Nephron progenitor cell (in vitro differentiated cells): Measurements from ENCODE around the gene PREX1.
A peak's percentile ranks its signal among the peaks of the same experiment; 100 is the strongest.
"Not testable (repeated sequence)": the region's sequence is repeated elsewhere in the genome, so short reads cannot be mapped to it uniquely, and the experiment has no call there.

Experiments used
- DNase-seq: peaks from one replicate; pipeline ENCODE4 v3.0.0; 2021
- H3K27ac Mint-ChIP-seq: 2 replicates; pipeline ENCODE4 v1.8.0; 2021; ENCODE audit warnings: mild to moderate bottlenecking, moderate library complexity, mixed read lengths
- H3K27me3 Mint-ChIP-seq: 2 replicates; pipeline ENCODE4 v1.8.0; 2021; ENCODE audit warnings: mild to moderate bottlenecking, low read depth, mixed read lengths; ENCODE audit not compliant: poor library complexity
- H3K36me3 Mint-ChIP-seq: 2 replicates; pipeline ENCODE4 v1.8.0; 2021; ENCODE audit warnings: low read depth, mixed read lengths
- H3K4me1 Mint-ChIP-seq: 2 replicates; pipeline ENCODE4 v1.8.0; 2021; ENCODE audit warnings: mixed read lengths
- H3K4me3 Mint-ChIP-seq: 2 replicates; pipeline ENCODE4 v1.8.0; 2021; ENCODE audit warnings: mild to moderate bottlenecking, moderate library complexity, mixed read lengths
- H3K9me3 Mint-ChIP-seq: 2 replicates; pipeline ENCODE4 v1.8.0; 2021; ENCODE audit warnings: mild to moderate bottlenecking, moderate library complexity, mixed read lengths
- TF ChIP-seq, protein P1 (sequence below): fragments of 200-600 bp; sonication (generic); IDR thresholded peaks from 2 replicates; pipeline ENCODE4 v1.5.0; 2021; ENCODE audit warnings: antibody characterized with exemption

Gene PREX1

DNA sequence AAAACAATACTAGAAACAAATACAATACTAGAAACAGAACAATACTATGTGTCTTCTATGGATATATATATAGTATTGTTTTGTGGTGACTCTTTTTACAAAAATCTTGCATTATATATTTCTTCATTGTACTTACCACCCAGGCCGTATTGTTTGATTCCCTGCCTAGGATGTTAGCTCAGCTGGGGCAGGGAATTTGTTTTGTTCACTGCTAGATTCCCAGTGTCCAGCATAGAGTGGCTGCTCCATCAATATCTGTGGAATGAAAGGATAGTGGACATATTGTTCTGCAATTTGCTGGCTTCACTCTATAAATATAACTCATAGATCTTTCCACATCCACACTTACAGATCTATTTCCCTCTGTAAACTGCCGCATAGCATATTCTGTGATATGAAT is 21.5 kb upstream of the PREX1 start:
- DNase-seq: no peak
- Mint-ChIP-seq H3K36me3 (no peaks in the 10 kb centered on the region), H3K9me3 (no peaks in the 10 kb centered on the region), H3K4me3 (no peak overlapping the region), H3K4me1 (peaks cover 40% of the 10 kb centered on the region), H3K27ac (no peak overlapping the region), H3K27me3 (peaks cover 14% of the 10 kb centered on the region)
- TF ChIP-seq, protein P1, sequence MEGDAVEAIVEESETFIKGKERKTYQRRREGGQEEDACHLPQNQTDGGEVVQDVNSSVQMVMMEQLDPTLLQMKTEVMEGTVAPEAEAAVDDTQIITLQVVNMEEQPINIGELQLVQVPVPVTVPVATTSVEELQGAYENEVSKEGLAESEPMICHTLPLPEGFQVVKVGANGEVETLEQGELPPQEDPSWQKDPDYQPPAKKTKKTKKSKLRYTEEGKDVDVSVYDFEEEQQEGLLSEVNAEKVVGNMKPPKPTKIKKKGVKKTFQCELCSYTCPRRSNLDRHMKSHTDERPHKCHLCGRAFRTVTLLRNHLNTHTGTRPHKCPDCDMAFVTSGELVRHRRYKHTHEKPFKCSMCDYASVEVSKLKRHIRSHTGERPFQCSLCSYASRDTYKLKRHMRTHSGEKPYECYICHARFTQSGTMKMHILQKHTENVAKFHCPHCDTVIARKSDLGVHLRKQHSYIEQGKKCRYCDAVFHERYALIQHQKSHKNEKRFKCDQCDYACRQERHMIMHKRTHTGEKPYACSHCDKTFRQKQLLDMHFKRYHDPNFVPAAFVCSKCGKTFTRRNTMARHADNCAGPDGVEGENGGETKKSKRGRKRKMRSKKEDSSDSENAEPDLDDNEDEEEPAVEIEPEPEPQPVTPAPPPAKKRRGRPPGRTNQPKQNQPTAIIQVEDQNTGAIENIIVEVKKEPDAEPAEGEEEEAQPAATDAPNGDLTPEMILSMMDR: no peak

DNA sequence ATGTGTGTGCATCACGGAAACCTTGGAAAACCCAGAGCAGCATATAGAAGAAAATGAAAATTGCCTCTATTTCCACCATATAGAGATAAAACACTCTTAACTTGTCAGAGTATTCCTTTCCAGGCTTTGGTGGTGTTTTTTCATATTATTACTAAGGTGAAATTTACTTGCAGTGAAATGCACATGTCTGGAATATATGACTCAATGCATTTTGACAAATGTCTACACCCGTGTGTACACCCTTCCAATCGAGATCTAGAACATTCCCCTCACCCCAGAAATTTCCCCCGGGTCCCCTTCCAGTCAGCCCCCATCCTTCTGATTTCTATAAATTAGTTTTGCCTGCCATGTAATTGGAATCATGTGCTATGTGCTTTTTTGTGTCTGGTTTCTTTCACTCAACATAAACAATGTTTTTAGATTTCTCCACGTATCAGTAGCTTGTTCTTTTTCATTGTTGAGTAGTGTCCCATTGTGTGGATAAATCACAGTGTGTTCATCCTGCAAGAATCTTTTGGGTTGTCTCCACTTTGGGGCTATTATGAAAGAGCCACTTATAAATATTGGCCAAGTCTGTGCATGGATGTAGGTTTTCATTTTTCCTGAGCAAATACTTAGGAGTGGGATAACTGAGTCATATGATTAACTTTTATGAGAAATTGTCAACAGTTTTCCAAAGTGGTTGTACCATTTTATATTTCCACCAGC is 19.9 kb upstream of the PREX1 start:
- H3K4me3 Mint-ChIP-seq: no peak overlapping the region
- H3K27me3 Mint-ChIP-seq: peaks cover 17% of the 10 kb centered on the region
- H3K36me3 Mint-ChIP-seq: no peaks in the 10 kb centered on the region
- peaks cover 27% of the 10 kb centered on the region for H3K4me1 Mint-ChIP-seq
- no peaks in the 10 kb centered on the region for H3K9me3 Mint-ChIP-seq
- no peak for DNase-seq
- H3K27ac Mint-ChIP-seq: no peak overlapping the region
- TF ChIP-seq, protein P1: no peak

DNA sequence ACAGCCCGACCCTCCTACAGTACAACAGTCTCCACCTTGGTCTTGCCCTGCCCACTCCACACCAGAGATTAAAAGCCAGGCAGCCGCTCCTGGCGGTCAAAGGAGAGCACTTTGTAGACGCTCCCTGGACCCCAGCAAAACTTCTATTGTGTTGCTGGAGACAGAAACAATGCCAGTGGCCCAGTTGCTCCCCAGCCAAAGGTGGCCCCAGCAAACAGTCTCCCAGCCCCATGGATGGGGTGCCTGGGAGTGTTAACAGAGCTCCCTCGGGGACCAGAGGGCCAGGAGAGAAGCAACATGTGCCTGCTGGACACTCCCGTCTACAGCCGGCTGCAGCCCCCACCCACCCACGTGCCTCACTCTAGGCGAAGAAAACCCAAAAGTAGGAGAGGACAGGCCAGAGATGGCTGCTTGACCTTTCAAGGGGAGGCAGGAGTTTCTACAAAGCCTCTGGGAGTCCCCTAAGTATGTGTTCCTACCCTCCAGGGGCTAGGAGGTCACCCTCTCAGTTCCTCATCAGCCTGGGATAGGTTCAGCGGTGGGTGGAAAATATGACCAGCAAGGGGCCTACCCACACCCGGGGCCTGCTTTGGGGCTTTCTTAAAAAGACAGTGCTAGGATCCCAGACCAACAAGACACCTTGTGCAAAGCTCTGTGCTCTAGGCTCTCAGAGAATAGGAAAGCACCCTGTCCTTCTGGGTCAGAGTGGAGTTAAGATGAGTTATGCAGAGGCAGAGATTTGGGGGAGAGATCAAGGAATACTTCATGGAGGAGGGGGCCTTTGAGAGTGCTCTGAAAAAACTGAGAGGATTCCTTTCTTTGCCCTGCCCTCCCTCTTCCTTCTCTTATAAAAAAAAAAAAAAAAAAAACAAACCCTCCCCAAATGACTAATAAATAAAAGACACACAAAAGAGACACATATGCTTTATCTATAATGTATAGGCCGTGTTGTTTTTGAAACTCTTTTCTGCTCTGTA is 19.0 kb upstream of the PREX1 start:
- H3K9me3 Mint-ChIP-seq: no peaks in the 10 kb centered on the region
- peak overlapping the region; percentile 9 for H3K4me3 Mint-ChIP-seq
- H3K27me3 Mint-ChIP-seq: peaks cover 25% of the 10 kb centered on the region
- peak; percentile 29 for DNase-seq
- TF ChIP-seq, protein P1: no peak
- no peak overlapping the region for H3K27ac Mint-ChIP-seq
- peaks cover 27% of the 10 kb centered on the region for H3K4me1 Mint-ChIP-seq
- H3K36me3 Mint-ChIP-seq: no peaks in the 10 kb centered on the region

DNA sequence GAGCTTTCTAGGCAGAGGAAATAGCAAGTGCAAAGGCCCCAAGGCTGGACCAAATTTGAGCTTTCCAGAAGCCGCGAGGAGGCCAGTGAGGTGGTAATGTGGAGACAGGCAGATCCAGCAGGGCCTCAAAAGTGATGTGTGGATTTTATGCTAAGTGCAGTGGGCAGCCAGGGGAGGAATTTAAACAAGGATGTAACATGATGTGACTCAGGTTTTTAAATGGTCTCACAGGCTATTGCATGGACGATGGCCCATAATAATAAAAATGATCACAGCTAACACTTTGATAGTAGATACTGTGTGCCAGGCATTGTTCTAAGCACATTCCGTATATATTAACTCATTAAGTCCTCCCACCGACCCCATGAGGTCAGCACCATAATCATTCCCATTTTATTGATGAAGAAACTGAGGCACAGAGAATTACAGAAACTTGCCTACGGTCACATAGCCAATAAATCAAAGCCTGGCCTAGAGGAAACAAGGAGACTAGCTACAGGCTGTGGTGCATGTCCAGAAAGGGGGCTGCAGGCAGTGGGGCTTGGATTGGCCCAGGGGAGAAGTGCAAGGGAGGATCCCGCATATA is 18.0 kb upstream of the PREX1 start:
- H3K36me3 Mint-ChIP-seq: no peaks in the 10 kb centered on the region
- H3K4me3 Mint-ChIP-seq: no peak overlapping the region
- no peaks in the 10 kb centered on the region for H3K9me3 Mint-ChIP-seq
- TF ChIP-seq, protein P1: no peak
- no peak overlapping the region for H3K27ac Mint-ChIP-seq
- H3K27me3 Mint-ChIP-seq: peaks cover 32% of the 10 kb centered on the region
- DNase-seq: no peak
- peaks cover 25% of the 10 kb centered on the region for H3K4me1 Mint-ChIP-seq

DNA sequence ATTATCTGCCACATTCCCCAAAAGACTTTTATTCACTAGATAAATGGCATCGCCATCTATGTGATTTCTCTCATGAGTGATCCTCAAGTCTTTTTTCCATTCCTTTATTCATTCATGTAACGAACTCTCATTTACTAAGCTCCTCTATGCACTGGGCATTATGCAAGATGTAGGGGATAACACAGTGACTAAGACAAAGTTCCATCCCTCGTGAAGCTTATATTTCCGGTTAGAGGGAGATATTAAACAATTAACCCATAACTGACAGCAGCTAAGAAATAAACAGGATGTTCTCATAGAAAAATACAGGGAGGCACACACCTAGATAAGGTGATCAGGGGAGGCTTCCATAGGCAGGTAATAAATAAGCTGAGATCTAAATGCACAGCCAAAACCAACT is 17.2 kb upstream of the PREX1 start:
- Mint-ChIP-seq H3K27ac (no peak overlapping the region), H3K36me3 (no peaks in the 10 kb centered on the region), H3K4me1 (peaks cover 16% of the 10 kb centered on the region), H3K4me3 (no peak overlapping the region), H3K9me3 (no peaks in the 10 kb centered on the region), H3K27me3 (peaks cover 34% of the 10 kb centered on the region)
- no peak for DNase-seq
- TF ChIP-seq, protein P1: no peak

DNA sequence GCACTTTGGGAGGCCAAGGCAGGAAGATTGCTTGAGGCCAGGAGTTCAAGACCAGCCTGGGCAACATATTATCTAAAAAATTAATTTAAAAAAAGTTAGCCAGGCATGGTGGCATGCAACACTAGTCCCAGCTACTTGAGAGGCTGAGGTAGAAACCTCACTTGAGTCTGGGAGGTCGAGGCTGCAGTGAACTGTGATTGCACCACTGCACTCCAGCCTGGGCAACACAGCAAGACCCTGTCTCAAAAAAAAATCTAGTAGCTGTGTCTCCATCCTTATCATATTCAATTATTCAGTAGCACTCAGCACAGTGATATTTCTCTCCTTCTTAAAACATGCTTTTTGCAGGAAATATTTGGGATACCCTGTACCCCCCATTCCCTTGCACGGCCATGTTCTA is 16.1 kb upstream of the PREX1 start:
- H3K4me1 Mint-ChIP-seq: peaks cover 15% of the 10 kb centered on the region
- not testable (repeated sequence) for DNase-seq, H3K36me3 Mint-ChIP-seq, H3K4me3 Mint-ChIP-seq, H3K9me3 Mint-ChIP-seq, H3K27ac Mint-ChIP-seq
- H3K27me3 Mint-ChIP-seq: peaks cover 39% of the 10 kb centered on the region
